Measurements from ENCODE around the gene DHX15.

DNA sequence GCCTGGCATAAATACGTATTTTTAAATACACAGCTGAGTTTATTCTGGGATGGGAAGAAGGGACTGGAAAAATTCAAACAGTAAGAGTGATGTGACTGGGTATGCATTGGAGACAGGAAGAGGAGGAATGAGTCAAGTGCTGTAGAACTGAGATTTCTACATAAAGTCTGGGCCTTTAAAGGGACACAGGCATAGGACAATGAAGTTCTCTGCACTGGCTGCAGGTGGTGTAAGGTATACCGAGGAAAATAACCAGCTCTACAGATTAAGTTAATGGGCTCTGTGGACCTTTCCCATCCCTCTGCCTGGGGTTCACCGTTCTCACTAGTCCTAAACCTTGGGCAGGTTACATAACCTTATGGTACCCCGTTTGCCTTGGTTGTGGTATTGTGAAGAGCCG, 68.7 kb downstream of the DHX15 start:
- TF ChIP-seq, protein P1, sequence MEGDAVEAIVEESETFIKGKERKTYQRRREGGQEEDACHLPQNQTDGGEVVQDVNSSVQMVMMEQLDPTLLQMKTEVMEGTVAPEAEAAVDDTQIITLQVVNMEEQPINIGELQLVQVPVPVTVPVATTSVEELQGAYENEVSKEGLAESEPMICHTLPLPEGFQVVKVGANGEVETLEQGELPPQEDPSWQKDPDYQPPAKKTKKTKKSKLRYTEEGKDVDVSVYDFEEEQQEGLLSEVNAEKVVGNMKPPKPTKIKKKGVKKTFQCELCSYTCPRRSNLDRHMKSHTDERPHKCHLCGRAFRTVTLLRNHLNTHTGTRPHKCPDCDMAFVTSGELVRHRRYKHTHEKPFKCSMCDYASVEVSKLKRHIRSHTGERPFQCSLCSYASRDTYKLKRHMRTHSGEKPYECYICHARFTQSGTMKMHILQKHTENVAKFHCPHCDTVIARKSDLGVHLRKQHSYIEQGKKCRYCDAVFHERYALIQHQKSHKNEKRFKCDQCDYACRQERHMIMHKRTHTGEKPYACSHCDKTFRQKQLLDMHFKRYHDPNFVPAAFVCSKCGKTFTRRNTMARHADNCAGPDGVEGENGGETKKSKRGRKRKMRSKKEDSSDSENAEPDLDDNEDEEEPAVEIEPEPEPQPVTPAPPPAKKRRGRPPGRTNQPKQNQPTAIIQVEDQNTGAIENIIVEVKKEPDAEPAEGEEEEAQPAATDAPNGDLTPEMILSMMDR (IDR thresholded peaks at IDR 0.05), result no peak
- no peak for TF ChIP-seq POLR2A (IDR thresholded peaks at IDR 0.05)

Data from right lobe of liver (tissue), 4 donors.